K562 treated with DMSO at 1 percent for 4 hours (cell line): ENCODE data around the gene CPVL. TPM values are rescaled to one million over a fixed set of nuclear protein-coding genes. Genes with fewer than 3 reads are reported as not detected.

Source experiments
- total RNA-seq: library from RNA; unstranded; fragments of 300-600 nt; gene quantifications from 2 replicates; pipeline ENCODE4 v1.2.3, GENCODE V29; 2022; ENCODE audit not compliant: insufficient read depth

Gene CPVL
- total RNA-seq: 4.8 and 5.7 TPM in 2 replicates

DNA sequence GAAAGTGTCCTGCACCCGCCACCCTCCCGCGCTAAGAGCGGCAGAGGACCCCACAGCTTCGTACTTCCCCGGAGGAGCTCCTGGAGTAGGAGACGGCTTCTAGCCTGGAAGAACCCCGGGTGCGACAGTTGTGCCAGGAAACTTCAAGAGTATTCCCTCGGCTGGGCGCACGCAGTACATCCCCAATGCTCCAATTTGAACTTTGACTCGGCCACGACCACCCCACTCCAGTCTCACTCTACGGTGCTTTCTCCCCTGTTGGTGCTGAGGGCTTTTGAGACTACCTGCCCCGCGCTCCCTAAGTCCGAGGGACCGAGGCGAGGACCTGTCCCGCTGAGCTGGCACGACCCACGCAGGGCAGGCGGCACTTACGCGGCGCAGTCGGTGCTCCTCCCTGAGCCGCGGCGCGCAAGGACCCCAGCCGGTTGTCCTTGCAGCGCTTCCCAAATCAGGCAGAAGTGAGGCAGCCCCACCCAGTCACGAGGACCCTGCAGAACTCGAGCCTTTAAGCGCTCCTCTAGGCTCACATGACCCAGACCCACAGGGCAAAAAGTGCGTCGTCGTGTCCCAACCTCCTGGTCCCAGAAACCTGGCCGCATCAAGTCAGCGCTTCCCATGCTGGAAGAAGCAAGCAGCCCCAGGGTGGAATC is at the start of gene CPVL:
Gene CPVL (minus strand): TSS at position 481 of the 650 bp plus-strand sequence. CDS start 25,476 bp downstream, outside the sequence.

DNA sequence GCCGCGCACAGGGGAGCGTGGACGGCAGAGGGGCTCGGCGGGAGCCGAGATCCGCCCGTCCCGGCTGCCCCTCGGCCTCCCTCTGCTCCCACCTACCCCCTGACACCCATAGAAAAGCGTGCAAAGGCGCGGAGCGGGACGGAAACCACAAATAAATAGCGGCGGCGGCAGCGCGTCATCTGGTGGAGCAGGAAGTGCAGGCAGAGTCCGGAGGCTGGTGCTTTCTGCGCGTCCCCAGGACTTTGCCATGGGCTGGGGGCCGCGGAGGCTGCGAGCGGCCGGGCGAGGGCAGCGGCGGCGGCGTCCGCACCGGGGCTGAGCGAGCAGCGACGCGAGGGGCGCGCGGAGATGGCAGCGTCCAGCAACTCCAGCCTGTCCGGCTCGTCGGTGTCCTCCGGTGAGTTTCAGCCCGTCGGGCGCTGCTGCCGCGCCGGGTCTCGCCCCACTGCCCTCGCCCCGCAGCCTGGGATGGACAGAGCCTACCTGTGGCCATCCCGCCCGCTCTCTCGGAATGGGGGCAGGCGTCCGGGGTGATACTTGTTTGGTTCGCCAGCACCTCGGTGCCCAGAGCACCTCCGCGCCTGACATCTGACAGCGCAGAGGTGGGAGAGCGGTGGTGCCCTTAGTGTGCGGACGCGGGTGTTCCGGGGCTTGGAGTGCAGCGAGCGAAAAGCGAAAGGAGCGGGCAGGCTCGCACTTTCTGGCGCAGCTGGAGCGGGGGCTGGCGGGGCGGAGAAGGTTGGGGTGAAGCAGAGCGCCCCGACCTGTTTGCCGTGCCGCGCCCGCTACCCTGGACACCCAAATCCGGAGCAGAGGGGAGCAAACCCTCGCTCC is 48.5 kb upstream of the CPVL start, which contains the start of gene CHN2:
Gene CHN2 (plus strand): TSS at position 182 of the 834 bp plus-strand sequence.

DNA sequence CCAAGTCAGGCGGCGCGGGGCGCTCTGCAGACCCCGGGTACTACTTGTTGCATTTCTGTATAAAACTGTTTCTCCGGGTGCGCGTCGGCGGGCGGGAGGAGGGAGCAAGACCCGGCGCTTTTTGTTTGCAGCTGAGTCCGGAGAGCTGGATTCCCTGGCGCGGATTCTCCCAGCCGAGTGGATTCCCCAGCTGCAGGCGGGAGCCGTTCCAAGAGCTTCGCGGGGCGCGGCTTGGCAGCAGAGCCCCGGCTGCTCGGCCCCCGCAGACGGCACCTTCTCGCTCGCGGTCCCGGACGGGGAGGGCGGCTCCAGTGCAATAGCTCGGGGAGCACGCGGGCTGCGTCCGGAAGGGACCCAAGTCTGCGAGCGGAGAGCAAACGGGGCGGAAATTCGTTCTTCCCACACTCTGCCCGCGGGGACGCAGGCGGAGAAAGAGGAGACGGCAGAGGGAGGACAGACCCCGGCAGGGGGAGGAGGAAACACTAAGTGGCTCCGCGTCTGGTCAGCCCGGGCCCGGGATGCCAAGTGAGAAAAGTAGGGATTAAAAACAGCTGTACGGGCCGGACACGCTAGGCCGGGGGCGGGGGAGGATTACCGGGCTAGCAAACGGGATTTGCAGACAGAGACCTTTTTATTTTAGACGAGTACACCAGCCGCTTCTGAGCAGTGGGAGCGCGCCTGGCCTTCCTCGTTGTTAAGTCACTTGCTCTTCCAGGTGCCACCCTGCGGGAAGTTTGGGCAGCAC is 187.9 kb downstream of the CPVL start, which contains the start of gene TRIL:
Gene TRIL (minus strand): TSS at position 96 of the 745 bp plus-strand sequence. CDS start 284 bp downstream, outside the sequence.

Other genes starting within 250 kb of the CPVL start
- gene TRIL, start 188.2 kb downstream of the CPVL start, total RNA-seq: not detected in 2 replicates
- 1.0 TPM in 1 of 2 replicates, not detected in the other for gene CHN2, start 48.2 kb upstream of the CPVL start, total RNA-seq